Activated effector memory CD4-positive, alpha-beta T cell treated with anti-CD3 and anti-CD28 coated beads, Interleukin-2, amount 50 U/mL, for 16 hours (primary cell): ENCODE results near the gene SYT6.

Source experiments
- DNase-seq: peaks from one replicate; pipeline ENCODE4 v3.0.0-alpha.2; 2020

The SYT6 gene

GRCh38 chr1:114154146-114154962 is 685 bp upstream of the SYT6 start:
- DNase-seq, result no peak

GRCh38 chr1:114152508-114153260 is 985 bp downstream of the SYT6 start:
- no peak for DNase-seq

- no peak for DNase-seq
Observed at GRCh38 chr1:114152089-114152507, 1.6 kb downstream of the SYT6 start.

- DNase-seq, result no peak
Observed at GRCh38 chr1:114150016-114150415, 3.7 kb downstream of the SYT6 start.

- DNase-seq, result no peak
Observed at GRCh38 chr1:114149211-114149610, 4.5 kb downstream of the SYT6 start.

GRCh38 chr1:114145504-114146151 is 8.0 kb downstream of the SYT6 start:
- DNase-seq, result no peak

GRCh38 chr1:114144016-114144415 is 9.7 kb downstream of the SYT6 start:
- DNase-seq, result no peak

GRCh38 chr1:114139540-114139939 is 14.1 kb downstream of the SYT6 start:
- DNase-seq, result no peak

GRCh38 chr1:114137497-114137896 is 16.2 kb downstream of the SYT6 start:
- DNase-seq, result peak; percentile 12

- peak; percentile 25 for DNase-seq
Observed at GRCh38 chr1:114135786-114136185, 17.9 kb downstream of the SYT6 start.

- DNase-seq, result peak; percentile 9
Observed at GRCh38 chr1:114134518-114134917, 19.2 kb downstream of the SYT6 start.

- DNase-seq, result peak; percentile 6
Observed at GRCh38 chr1:114133129-114133528, 20.5 kb downstream of the SYT6 start.

- DNase-seq, result peak; percentile 13
Observed at GRCh38 chr1:114131526-114132220, 22.0 kb downstream of the SYT6 start.

- peak; percentile 39 for DNase-seq
Observed at GRCh38 chr1:114130846-114131525, 22.7 kb downstream of the SYT6 start.

GRCh38 chr1:114130213-114130612 is 23.5 kb downstream of the SYT6 start:
- DNase-seq, result no peak

GRCh38 chr1:114128293-114128692 is 25.4 kb downstream of the SYT6 start:
- DNase-seq, result peak; percentile 17

GRCh38 chr1:114126261-114127095 is 27.2 kb downstream of the SYT6 start:
- DNase-seq, result peak; percentile 30

- peak; percentile 36 for DNase-seq
Observed at GRCh38 chr1:114124644-114125043, 29.0 kb downstream of the SYT6 start.

GRCh38 chr1:114122941-114123618 is 30.6 kb downstream of the SYT6 start:
- DNase-seq, result peak; percentile 51

GRCh38 chr1:114118351-114118990 is 35.2 kb downstream of the SYT6 start:
- DNase-seq, result peak; percentile 45
